ENCODE measurements around the gene STIP1.

- TF ChIP-seq CTCF (IDR thresholded peaks at IDR 0.05) (no peak), EZH2 (IDR thresholded peaks at IDR 0.05; ENCODE audit: borderline replicate concordance, insufficient read depth, low read depth, low read length, poor library complexity, severe bottlenecking) (no peak)
Observed at GRCh38 chr11:64202992-64203391, 17.0 kb downstream of the STIP1 start.
